ENCODE measurements around the gene BCL6.

GRCh38 chr3:187702507-187703033 is 42.7 kb downstream of the BCL6 start, which contains the start of gene RTP2:
- TF ChIP-seq, protein P1, sequence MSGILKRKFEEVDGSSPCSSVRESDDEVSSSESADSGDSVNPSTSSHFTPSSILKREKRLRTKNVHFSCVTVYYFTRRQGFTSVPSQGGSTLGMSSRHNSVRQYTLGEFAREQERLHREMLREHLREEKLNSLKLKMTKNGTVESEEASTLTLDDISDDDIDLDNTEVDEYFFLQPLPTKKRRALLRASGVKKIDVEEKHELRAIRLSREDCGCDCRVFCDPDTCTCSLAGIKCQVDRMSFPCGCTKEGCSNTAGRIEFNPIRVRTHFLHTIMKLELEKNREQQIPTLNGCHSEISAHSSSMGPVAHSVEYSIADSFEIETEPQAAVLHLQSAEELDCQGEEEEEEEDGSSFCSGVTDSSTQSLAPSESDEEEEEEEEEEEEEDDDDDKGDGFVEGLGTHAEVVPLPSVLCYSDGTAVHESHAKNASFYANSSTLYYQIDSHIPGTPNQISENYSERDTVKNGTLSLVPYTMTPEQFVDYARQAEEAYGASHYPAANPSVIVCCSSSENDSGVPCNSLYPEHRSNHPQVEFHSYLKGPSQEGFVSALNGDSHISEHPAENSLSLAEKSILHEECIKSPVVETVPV (CRISPR knock-in tag; IDR thresholded peaks at IDR 0.05): no peak
- TF ChIP-seq ZFP3 (CRISPR knock-in tag; IDR thresholded peaks at IDR 0.05) (no peak), ZNF8 (CRISPR knock-in tag; IDR thresholded peaks at IDR 0.05) (no peak), TSHZ2 (CRISPR knock-in tag; IDR thresholded peaks at IDR 0.05) (no peak), ZFP30 (CRISPR knock-in tag; IDR thresholded peaks at IDR 0.05) (no peak), ZC3H10 (CRISPR knock-in tag; IDR thresholded peaks at IDR 0.05) (no peak)
